Measurements from ENCODE around the gene KLHL29.

Gene KLHL29

DNA sequence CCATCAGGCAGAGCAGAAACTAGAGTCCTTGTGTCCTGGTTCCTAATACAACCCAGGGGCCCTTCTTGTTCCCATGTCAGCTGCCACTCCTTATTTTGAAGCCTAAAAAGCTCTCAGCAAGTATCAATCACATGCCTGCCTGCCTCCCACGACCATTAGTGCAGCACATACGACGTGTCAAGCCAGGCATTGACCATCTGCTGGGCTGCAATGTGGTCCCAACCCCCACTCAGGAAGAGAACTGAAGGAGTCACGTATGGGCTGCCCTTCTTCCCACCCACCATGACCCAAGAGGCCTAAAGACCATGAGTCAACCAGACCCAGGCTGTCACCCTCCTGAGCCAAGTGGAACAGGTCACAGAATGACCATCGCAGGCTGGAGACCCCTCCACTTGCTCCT lies 98.8 kb downstream of the KLHL29 start:
- ChIA-PET CTCF (no interaction called here), POLR2A (ENCODE audit: low non-redundant PET) (no interaction called here)
- no peak for DNase-seq (ENCODE audit: low spot score)
- no peak overlapping the region for H3K27ac ChIP-seq
- TF ChIP-seq, protein P1, sequence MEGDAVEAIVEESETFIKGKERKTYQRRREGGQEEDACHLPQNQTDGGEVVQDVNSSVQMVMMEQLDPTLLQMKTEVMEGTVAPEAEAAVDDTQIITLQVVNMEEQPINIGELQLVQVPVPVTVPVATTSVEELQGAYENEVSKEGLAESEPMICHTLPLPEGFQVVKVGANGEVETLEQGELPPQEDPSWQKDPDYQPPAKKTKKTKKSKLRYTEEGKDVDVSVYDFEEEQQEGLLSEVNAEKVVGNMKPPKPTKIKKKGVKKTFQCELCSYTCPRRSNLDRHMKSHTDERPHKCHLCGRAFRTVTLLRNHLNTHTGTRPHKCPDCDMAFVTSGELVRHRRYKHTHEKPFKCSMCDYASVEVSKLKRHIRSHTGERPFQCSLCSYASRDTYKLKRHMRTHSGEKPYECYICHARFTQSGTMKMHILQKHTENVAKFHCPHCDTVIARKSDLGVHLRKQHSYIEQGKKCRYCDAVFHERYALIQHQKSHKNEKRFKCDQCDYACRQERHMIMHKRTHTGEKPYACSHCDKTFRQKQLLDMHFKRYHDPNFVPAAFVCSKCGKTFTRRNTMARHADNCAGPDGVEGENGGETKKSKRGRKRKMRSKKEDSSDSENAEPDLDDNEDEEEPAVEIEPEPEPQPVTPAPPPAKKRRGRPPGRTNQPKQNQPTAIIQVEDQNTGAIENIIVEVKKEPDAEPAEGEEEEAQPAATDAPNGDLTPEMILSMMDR (conservative IDR thresholded peaks at IDR 0.05; ENCODE audit: low read depth), result no peak

DNA sequence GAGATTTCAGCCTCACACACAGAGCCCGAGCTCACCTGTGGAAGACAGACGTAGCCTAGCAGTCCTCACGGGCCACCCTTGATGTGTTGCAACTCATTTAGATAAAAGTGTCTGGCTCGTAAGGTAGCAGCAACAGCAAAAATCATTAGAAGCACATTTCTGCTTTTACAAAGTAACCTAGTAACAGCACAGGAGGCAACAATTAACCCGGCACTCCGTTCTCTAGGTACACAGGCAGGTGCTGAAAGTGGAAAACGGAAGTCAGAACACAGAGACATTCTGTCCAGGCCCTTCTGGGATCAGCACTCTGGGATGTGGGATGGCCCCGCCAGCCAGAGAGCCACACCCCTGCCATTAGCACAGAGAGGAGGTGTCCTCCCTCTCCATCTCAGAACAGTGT lies 99.3 kb downstream of the KLHL29 start:
- no peak overlapping the region for H3K27ac ChIP-seq
- ChIA-PET POLR2A (ENCODE audit: low non-redundant PET) (no interaction called here), CTCF (no interaction called here)
- no peak for DNase-seq (ENCODE audit: low spot score)
- TF ChIP-seq, protein P1 (conservative IDR thresholded peaks at IDR 0.05; ENCODE audit: low read depth), result no peak

DNA sequence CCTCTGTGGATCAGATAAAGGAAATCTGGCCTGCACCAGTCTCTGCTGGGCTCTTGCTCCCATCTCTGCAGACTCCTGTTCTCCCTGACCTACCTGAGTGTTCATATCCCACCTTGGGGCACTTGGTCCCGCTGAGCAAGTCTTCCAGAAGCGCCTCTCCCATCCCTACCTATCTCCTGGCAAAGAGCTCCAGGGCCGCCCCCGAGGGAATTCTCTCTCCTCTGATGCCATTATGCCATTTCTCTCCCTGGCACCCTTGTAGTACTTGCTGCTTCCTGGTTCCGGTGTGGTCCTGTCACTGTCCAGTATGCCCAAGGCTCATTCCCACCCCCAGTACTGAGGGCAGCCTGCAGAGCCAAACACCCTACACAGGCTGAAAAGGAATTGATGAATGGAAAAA lies 99.8 kb downstream of the KLHL29 start:
- ChIA-PET POLR2A (ENCODE audit: low non-redundant PET) (no interaction called here), CTCF (no interaction called here)
- TF ChIP-seq, protein P1 (conservative IDR thresholded peaks at IDR 0.05; ENCODE audit: low read depth), result no peak
- no peak overlapping the region for H3K27ac ChIP-seq
- DNase-seq (ENCODE audit: low spot score), result no peak

DNA sequence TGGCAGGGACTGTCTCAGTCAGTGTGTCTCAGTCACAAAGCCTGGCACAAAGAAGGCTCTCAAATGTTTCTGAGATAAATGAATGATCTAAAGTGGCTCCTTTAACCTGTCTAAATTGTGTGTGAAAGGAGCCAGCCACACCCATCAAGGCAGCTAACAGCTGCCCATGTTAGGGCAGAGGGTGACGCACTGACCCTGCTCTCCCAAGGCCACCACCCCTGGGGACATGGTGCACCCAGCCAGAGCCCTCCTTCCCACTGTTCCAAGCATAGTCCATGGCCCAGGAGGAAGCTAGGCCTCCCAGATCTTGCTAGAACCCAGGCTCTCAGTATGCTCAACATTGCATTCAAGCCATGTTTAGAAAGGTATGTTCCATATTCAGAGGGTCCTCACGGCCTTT lies 100.3 kb downstream of the KLHL29 start:
- H3K27ac ChIP-seq, result no peak overlapping the region
- TF ChIP-seq, protein P1 (conservative IDR thresholded peaks at IDR 0.05; ENCODE audit: low read depth), result no peak
- CTCF ChIA-PET, result no interaction called here
- DNase-seq (ENCODE audit: low spot score), result no peak
- POLR2A ChIA-PET (ENCODE audit: low non-redundant PET), result no interaction called here

DNA sequence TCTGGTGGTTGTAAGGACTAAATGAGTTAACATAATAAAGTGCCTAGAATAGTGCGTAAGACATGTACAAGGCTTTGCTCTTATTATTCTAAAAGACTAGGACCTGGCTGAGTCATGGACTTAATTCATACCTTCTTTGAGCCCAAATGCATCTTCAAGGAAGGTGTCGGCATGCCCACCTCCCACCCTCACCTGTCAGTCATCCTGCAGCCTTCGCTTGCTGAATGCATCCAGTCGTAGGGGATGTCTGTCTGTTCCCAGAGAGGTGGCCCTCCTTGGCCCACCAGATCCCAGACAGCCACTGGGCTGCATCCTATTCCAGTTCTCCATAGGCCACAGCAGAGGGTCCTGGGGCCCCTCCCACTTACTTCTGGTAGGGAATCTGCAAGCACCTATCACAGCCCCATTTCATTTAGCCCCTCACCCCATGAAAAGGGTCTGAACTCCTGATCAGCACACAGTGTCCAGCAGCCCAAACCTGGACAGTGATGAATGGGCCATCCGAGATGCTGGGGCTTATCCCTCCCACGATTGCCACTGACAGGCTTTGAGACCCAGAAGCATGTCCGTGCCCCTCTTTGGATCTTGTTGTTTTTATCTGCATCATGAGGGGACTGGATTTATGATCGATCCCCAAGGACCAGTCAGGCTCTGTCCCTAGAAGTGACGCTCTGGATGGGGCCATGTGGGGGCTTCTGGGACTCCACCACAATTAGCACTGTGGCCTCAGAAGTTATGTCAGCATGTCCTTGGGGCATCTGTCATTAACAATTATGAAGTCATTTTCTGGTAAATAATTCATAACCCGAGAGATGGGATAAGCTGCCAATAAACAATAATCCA lies 101.1 kb downstream of the KLHL29 start:
- DNase-seq (ENCODE audit: low spot score), result no peak
- TF ChIP-seq, protein P1 (conservative IDR thresholded peaks at IDR 0.05; ENCODE audit: low read depth), result no peak
- CTCF ChIA-PET, result no interaction called here
- POLR2A ChIA-PET (ENCODE audit: low non-redundant PET), result no interaction called here
- H3K27ac ChIP-seq, result no peak overlapping the region

DNA sequence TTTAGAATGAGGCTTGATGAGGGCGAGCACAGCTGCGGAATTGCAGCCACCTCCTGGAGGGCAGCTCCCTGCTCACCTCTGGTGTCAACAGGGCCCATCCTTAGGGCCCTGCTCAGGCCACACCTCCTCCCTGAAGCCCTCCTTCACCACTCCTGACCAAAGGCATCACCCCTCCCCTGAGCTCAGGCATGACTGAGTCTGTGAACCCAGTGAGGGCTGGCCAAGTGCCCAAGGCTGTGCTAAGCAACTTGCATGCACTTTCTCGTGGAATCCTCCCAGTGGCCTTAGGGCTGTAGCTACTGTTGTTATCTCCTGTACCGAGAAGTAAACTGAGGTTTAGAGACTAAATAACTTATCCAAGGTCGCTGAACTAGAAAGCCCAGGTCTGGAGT lies 101.7 kb downstream of the KLHL29 start:
- DNase-seq (ENCODE audit: low spot score), result no peak
- ChIA-PET CTCF (no interaction called here), POLR2A (ENCODE audit: low non-redundant PET) (no interaction called here)
- TF ChIP-seq, protein P1 (conservative IDR thresholded peaks at IDR 0.05; ENCODE audit: low read depth), result no peak
- H3K27ac ChIP-seq, result no peak overlapping the region

All from RWPE1 (cell line).